ENCODE results near the gene RASA3.
"Not testable (repeated sequence)": the region's sequence is repeated elsewhere in the genome, so short reads cannot be mapped to it uniquely, and the experiment has no call there.

RASA3 gene

GRCh38 chr13:114166381-114167131 is 34.1 kb upstream of the RASA3 start:
- no peaks in the 10 kb centered on the region for H3K36me3 ChIP-seq (ENCODE audit: control insufficient read depth in 2 of 2, insufficient read depth in 2 of 2, low read length in 2 of 2)
- peaks cover 10 to 12% of the 10 kb centered on the region in 2 donors for H3K27me3 ChIP-seq (ENCODE audit: control insufficient read depth in 1 of 2, insufficient read depth in 2 of 2, low read length in 2 of 2)
- peak overlapping the region; percentile 31 to 68 for H3K4me3 ChIP-seq (ENCODE audit: low read length in 2 of 2)
- H3K4me1 ChIP-seq (ENCODE audit: control insufficient read depth, insufficient read depth, low read length) = peaks cover 23% of the 10 kb centered on the region
- H3K27ac ChIP-seq (ENCODE audit: low read length) = peak overlapping the region; percentile 64
- peak overlapping the region in 1 of 2 donors; percentile 29 for H3K9ac ChIP-seq (ENCODE audit: low read length in 2 of 2)
- H3K9me3 ChIP-seq (ENCODE audit: control insufficient read depth in 2 of 2, low read length in 2 of 2) = no peaks in the 10 kb centered on the region

- Histone ChIP-seq H3K4me1 (ENCODE audit: control insufficient read depth, insufficient read depth, low read length) (peaks cover 23% of the 10 kb centered on the region), H3K27ac (ENCODE audit: low read length) (no peak overlapping the region), H3K36me3 (ENCODE audit: control insufficient read depth in 2 of 2, insufficient read depth in 2 of 2, low read length in 2 of 2) (no peaks in the 10 kb centered on the region), H3K27me3 (ENCODE audit: control insufficient read depth in 1 of 2, insufficient read depth in 2 of 2, low read length in 2 of 2) (peaks cover 12 to 14% of the 10 kb centered on the region in 2 donors), H3K4me3 (ENCODE audit: low read length in 2 of 2) (no peak overlapping the region), H3K9me3 (ENCODE audit: control insufficient read depth in 2 of 2, low read length in 2 of 2) (no peaks in the 10 kb centered on the region), H3K9ac (ENCODE audit: low read length in 2 of 2) (no peak overlapping the region)
Measured at GRCh38 chr13:114164681-114165429, 32.4 kb upstream of the RASA3 start.

- Histone ChIP-seq H3K4me3 (ENCODE audit: low read length in 2 of 2) (no peak overlapping the region), H3K4me1 (ENCODE audit: control insufficient read depth, insufficient read depth, low read length) (peaks cover 23% of the 10 kb centered on the region), H3K27ac (ENCODE audit: low read length) (no peak overlapping the region), H3K9me3 (ENCODE audit: control insufficient read depth in 2 of 2, low read length in 2 of 2) (no peaks in the 10 kb centered on the region), H3K9ac (ENCODE audit: low read length in 2 of 2) (no peak overlapping the region), H3K36me3 (ENCODE audit: control insufficient read depth in 2 of 2, insufficient read depth in 2 of 2, low read length in 2 of 2) (no peaks in the 10 kb centered on the region), H3K27me3 (ENCODE audit: control insufficient read depth in 1 of 2, insufficient read depth in 2 of 2, low read length in 2 of 2) (peaks cover 12 to 14% of the 10 kb centered on the region in 2 donors)
Measured at GRCh38 chr13:114164053-114164452, 31.6 kb upstream of the RASA3 start.

GRCh38 chr13:114162533-114162922 is 30.1 kb upstream of the RASA3 start:
- Histone ChIP-seq H3K9ac (ENCODE audit: low read length in 2 of 2) (no peak overlapping the region), H3K27me3 (ENCODE audit: control insufficient read depth in 1 of 2, insufficient read depth in 2 of 2, low read length in 2 of 2) (peaks cover 12 to 14% of the 10 kb centered on the region in 2 donors), H3K27ac (ENCODE audit: low read length) (no peak overlapping the region), H3K4me1 (ENCODE audit: control insufficient read depth, insufficient read depth, low read length) (peaks cover 23% of the 10 kb centered on the region), H3K9me3 (ENCODE audit: control insufficient read depth in 2 of 2, low read length in 2 of 2) (no peaks in the 10 kb centered on the region), H3K4me3 (ENCODE audit: low read length in 2 of 2) (peak overlapping the region; percentile 34 to 35), H3K36me3 (ENCODE audit: control insufficient read depth in 2 of 2, insufficient read depth in 2 of 2, low read length in 2 of 2) (no peaks in the 10 kb centered on the region)

GRCh38 chr13:114161644-114162532 is 29.5 kb upstream of the RASA3 start:
- Histone ChIP-seq H3K4me1 (ENCODE audit: control insufficient read depth, insufficient read depth, low read length) (peaks cover 23% of the 10 kb centered on the region), H3K9me3 (ENCODE audit: control insufficient read depth in 2 of 2, low read length in 2 of 2) (no peaks in the 10 kb centered on the region), H3K36me3 (ENCODE audit: control insufficient read depth in 2 of 2, insufficient read depth in 2 of 2, low read length in 2 of 2) (no peaks in the 10 kb centered on the region), H3K4me3 (ENCODE audit: low read length in 2 of 2) (peak overlapping the region; percentile 34 to 35), H3K27me3 (ENCODE audit: control insufficient read depth in 1 of 2, insufficient read depth in 2 of 2, low read length in 2 of 2) (peaks cover 12 to 14% of the 10 kb centered on the region in 2 donors), H3K9ac (ENCODE audit: low read length in 2 of 2) (no peak overlapping the region), H3K27ac (ENCODE audit: low read length) (no peak overlapping the region)

GRCh38 chr13:114161028-114161556 is 28.7 kb upstream of the RASA3 start:
- Histone ChIP-seq H3K27ac (ENCODE audit: low read length) (no peak overlapping the region), H3K9ac (ENCODE audit: low read length in 2 of 2) (no peak overlapping the region), H3K4me3 (ENCODE audit: low read length in 2 of 2) (no peak overlapping the region), H3K9me3 (ENCODE audit: control insufficient read depth in 2 of 2, low read length in 2 of 2) (no peaks in the 10 kb centered on the region), H3K36me3 (ENCODE audit: control insufficient read depth in 2 of 2, insufficient read depth in 2 of 2, low read length in 2 of 2) (no peaks in the 10 kb centered on the region), H3K27me3 (ENCODE audit: control insufficient read depth in 1 of 2, insufficient read depth in 2 of 2, low read length in 2 of 2) (peaks cover 12 to 14% of the 10 kb centered on the region in 2 donors), H3K4me1 (ENCODE audit: control insufficient read depth, insufficient read depth, low read length) (peaks cover 16% of the 10 kb centered on the region)

- not testable (repeated sequence) for H3K4me3 ChIP-seq (ENCODE audit: low read length in 2 of 2); H3K36me3 ChIP-seq (ENCODE audit: control insufficient read depth in 2 of 2, insufficient read depth in 2 of 2, low read length in 2 of 2); H3K9me3 ChIP-seq (ENCODE audit: control insufficient read depth in 2 of 2, low read length in 2 of 2); H3K4me1 ChIP-seq (ENCODE audit: control insufficient read depth, insufficient read depth, low read length); H3K27ac ChIP-seq (ENCODE audit: low read length); H3K9ac ChIP-seq (ENCODE audit: low read length in 2 of 2)
- H3K27me3 ChIP-seq (ENCODE audit: control insufficient read depth in 1 of 2, insufficient read depth in 2 of 2, low read length in 2 of 2) = peaks cover 12 to 14% of the 10 kb centered on the region in 2 donors
Measured at GRCh38 chr13:114158869-114159666, 26.6 kb upstream of the RASA3 start.

GRCh38 chr13:114157869-114158495 is 25.6 kb upstream of the RASA3 start:
- Histone ChIP-seq H3K4me1 (ENCODE audit: control insufficient read depth, insufficient read depth, low read length) (peaks cover 8% of the 10 kb centered on the region), H3K27ac (ENCODE audit: low read length) (no peak overlapping the region), H3K4me3 (ENCODE audit: low read length in 2 of 2) (no peak overlapping the region), H3K36me3 (ENCODE audit: control insufficient read depth in 2 of 2, insufficient read depth in 2 of 2, low read length in 2 of 2) (no peaks in the 10 kb centered on the region), H3K9me3 (ENCODE audit: control insufficient read depth in 2 of 2, low read length in 2 of 2) (no peaks in the 10 kb centered on the region), H3K27me3 (ENCODE audit: control insufficient read depth in 1 of 2, insufficient read depth in 2 of 2, low read length in 2 of 2) (peaks cover 10% of the 10 kb centered on the region in 2 donors), H3K9ac (ENCODE audit: low read length in 2 of 2) (no peak overlapping the region)

- Histone ChIP-seq H3K4me1 (ENCODE audit: control insufficient read depth, insufficient read depth, low read length) (no peaks in the 10 kb centered on the region), H3K9ac (ENCODE audit: low read length in 2 of 2) (no peak overlapping the region), H3K27me3 (ENCODE audit: control insufficient read depth in 1 of 2, insufficient read depth in 2 of 2, low read length in 2 of 2) (peaks cover 0 to 2% of the 10 kb centered on the region in 2 donors), H3K36me3 (ENCODE audit: control insufficient read depth in 2 of 2, insufficient read depth in 2 of 2, low read length in 2 of 2) (no peaks in the 10 kb centered on the region), H3K27ac (ENCODE audit: low read length) (no peak overlapping the region), H3K4me3 (ENCODE audit: low read length in 2 of 2) (no peak overlapping the region), H3K9me3 (ENCODE audit: control insufficient read depth in 2 of 2, low read length in 2 of 2) (no peaks in the 10 kb centered on the region)
Measured at GRCh38 chr13:114155926-114156883, 23.8 kb upstream of the RASA3 start.

Measured in stomach smooth muscle (tissue), 2 donors.